H1 (cell line): ENCODE data around the gene GALNT9. TPM values are rescaled to one million over a fixed set of nuclear protein-coding genes. Genes with fewer than 3 reads are reported as not detected.

Experiments used
- HDAC2 ChIP-seq, 2 experiments: fragments of 300-600 bp in 1 of 2; sonication (generic) in 1 of 2; IDR thresholded peaks; 2 replicates each; pipeline ENCODE4 v1.6.1; 2011 to 2012; ENCODE audit warnings: low read depth in 2 of 2, low read length in 2 of 2, mild to moderate bottlenecking in 2 of 2, moderate library complexity in 2 of 2, borderline replicate concordance in 1 of 2, inconsistent platforms in 1 of 2
- SRF ChIP-seq: IDR thresholded peaks from 2 replicates; pipeline ENCODE4 v1.6.1; 2011; ENCODE audit warnings: mild to moderate bottlenecking, low read depth, low read length, moderate library complexity
- polyA plus RNA-seq, 7 experiments: library from polyadenylated mRNA; depleted of rRNA in 3 of 7; stranded (reverse) in 5 of 7; unstranded in 2 of 7; fragments of >200 nt in 5 of 7; fragments of 200-250 nt in 2 of 7; gene quantifications; 1 replicate in 5 of 7; 2 replicates in 1 of 7; 4 replicates in 1 of 7; pipeline versions ENCODE4 v1.2.1 to v1.2.3, GENCODE V29; 2011 to 2013; ENCODE audit warnings: missing spikeins in 2 of 7, mixed read lengths in 2 of 7
- total RNA-seq: library from RNA; stranded (reverse); fragmentation: NEBNext Ultra II Directional; extraction: Animal tissue kit (Norgen Biotek cat#: 25700); gene quantifications from 2 replicates; pipeline ENCODE4 v1.2.1, GENCODE V29; 2021
- TF ChIP-seq, protein P1 (sequence below), 3 experiments: IDR thresholded peaks; 1 replicate in 2 of 3; 2 replicates in 1 of 3; pipeline versions ENCODE4 v1.5.1 to v1.6.1; 2011; ENCODE audit warnings: low read length in 3 of 3, mild to moderate bottlenecking in 3 of 3, inconsistent platforms in 2 of 3, low read depth in 1 of 3, moderate library complexity in 1 of 3; ENCODE audit not compliant: insufficient read depth in 1 of 3; ENCODE audit errors: control extremely low read depth in 1 of 3
- TF ChIP-seq, protein P2 (sequence below): fragments of 300-600 bp; sonication (generic); IDR thresholded peaks from 2 replicates; pipeline ENCODE4 v1.7.1; 2012; ENCODE audit warnings: low read length, moderate library complexity, mild to moderate bottlenecking, inconsistent platforms; ENCODE audit not compliant: insufficient replicate concordance

GALNT9 gene
- total and polyA plus RNA-seq, 2 of the 8 experiments (the other 6 are each of a cell fraction or from before 2014, with no cell fraction given): 2.0 to 3.6 TPM

DNA sequence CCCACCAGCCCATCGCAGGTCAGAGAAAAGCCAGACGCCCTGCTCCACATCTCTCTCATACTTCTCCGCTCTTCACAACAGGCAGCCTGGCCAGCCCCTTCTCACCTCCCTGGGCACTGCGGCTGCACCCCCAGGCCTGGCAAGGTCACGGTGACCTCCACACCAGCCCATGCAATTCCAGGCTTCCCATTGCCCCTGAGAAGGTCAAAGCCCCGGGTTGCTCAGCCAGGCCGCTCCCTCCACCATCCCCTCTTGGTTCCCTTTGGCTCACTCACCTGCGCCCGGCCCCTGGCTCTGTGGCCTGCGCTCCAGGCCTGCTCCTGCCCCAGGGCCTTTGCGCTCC is 55.4 kb downstream of the GALNT9 start (continued):
- TF ChIP-seq, protein P1, sequence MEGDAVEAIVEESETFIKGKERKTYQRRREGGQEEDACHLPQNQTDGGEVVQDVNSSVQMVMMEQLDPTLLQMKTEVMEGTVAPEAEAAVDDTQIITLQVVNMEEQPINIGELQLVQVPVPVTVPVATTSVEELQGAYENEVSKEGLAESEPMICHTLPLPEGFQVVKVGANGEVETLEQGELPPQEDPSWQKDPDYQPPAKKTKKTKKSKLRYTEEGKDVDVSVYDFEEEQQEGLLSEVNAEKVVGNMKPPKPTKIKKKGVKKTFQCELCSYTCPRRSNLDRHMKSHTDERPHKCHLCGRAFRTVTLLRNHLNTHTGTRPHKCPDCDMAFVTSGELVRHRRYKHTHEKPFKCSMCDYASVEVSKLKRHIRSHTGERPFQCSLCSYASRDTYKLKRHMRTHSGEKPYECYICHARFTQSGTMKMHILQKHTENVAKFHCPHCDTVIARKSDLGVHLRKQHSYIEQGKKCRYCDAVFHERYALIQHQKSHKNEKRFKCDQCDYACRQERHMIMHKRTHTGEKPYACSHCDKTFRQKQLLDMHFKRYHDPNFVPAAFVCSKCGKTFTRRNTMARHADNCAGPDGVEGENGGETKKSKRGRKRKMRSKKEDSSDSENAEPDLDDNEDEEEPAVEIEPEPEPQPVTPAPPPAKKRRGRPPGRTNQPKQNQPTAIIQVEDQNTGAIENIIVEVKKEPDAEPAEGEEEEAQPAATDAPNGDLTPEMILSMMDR (IDR thresholded peaks at IDR 0.05; ENCODE audit: control extremely low read depth in 1 of 3, insufficient read depth in 1 of 3, low read depth in 1 of 3, low read length in 3 of 3): no peak
- TF ChIP-seq SRF (no peak), HDAC2 (IDR thresholded peaks at IDR 0.05; ENCODE audit: borderline replicate concordance in 1 of 2, low read depth in 2 of 2, low read length in 2 of 2) (no peak)
- TF ChIP-seq, protein P2, sequence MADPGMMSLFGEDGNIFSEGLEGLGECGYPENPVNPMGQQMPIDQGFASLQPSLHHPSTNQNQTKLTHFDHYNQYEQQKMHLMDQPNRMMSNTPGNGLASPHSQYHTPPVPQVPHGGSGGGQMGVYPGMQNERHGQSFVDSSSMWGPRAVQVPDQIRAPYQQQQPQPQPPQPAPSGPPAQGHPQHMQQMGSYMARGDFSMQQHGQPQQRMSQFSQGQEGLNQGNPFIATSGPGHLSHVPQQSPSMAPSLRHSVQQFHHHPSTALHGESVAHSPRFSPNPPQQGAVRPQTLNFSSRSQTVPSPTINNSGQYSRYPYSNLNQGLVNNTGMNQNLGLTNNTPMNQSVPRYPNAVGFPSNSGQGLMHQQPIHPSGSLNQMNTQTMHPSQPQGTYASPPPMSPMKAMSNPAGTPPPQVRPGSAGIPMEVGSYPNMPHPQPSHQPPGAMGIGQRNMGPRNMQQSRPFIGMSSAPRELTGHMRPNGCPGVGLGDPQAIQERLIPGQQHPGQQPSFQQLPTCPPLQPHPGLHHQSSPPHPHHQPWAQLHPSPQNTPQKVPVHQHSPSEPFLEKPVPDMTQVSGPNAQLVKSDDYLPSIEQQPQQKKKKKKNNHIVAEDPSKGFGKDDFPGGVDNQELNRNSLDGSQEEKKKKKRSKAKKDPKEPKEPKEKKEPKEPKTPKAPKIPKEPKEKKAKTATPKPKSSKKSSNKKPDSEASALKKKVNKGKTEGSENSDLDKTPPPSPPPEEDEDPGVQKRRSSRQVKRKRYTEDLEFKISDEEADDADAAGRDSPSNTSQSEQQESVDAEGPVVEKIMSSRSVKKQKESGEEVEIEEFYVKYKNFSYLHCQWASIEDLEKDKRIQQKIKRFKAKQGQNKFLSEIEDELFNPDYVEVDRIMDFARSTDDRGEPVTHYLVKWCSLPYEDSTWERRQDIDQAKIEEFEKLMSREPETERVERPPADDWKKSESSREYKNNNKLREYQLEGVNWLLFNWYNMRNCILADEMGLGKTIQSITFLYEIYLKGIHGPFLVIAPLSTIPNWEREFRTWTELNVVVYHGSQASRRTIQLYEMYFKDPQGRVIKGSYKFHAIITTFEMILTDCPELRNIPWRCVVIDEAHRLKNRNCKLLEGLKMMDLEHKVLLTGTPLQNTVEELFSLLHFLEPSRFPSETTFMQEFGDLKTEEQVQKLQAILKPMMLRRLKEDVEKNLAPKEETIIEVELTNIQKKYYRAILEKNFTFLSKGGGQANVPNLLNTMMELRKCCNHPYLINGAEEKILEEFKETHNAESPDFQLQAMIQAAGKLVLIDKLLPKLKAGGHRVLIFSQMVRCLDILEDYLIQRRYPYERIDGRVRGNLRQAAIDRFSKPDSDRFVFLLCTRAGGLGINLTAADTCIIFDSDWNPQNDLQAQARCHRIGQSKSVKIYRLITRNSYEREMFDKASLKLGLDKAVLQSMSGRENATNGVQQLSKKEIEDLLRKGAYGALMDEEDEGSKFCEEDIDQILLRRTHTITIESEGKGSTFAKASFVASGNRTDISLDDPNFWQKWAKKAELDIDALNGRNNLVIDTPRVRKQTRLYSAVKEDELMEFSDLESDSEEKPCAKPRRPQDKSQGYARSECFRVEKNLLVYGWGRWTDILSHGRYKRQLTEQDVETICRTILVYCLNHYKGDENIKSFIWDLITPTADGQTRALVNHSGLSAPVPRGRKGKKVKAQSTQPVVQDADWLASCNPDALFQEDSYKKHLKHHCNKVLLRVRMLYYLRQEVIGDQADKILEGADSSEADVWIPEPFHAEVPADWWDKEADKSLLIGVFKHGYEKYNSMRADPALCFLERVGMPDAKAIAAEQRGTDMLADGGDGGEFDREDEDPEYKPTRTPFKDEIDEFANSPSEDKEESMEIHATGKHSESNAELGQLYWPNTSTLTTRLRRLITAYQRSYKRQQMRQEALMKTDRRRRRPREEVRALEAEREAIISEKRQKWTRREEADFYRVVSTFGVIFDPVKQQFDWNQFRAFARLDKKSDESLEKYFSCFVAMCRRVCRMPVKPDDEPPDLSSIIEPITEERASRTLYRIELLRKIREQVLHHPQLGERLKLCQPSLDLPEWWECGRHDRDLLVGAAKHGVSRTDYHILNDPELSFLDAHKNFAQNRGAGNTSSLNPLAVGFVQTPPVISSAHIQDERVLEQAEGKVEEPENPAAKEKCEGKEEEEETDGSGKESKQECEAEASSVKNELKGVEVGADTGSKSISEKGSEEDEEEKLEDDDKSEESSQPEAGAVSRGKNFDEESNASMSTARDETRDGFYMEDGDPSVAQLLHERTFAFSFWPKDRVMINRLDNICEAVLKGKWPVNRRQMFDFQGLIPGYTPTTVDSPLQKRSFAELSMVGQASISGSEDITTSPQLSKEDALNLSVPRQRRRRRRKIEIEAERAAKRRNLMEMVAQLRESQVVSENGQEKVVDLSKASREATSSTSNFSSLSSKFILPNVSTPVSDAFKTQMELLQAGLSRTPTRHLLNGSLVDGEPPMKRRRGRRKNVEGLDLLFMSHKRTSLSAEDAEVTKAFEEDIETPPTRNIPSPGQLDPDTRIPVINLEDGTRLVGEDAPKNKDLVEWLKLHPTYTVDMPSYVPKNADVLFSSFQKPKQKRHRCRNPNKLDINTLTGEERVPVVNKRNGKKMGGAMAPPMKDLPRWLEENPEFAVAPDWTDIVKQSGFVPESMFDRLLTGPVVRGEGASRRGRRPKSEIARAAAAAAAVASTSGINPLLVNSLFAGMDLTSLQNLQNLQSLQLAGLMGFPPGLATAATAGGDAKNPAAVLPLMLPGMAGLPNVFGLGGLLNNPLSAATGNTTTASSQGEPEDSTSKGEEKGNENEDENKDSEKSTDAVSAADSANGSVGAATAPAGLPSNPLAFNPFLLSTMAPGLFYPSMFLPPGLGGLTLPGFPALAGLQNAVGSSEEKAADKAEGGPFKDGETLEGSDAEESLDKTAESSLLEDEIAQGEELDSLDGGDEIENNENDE: no peak
